Mesendoderm (in vitro differentiated cells): Measurements from ENCODE around the gene KCND3.

Experiments used
- DNase-seq: peaks from one replicate; pipeline ENCODE4 v3.0.0; 2013
- H2AK5ac ChIP-seq: 2 replicates; pipeline ENCODE4 v1.6.1; 2013; ENCODE audit warnings: low read length, inconsistent platforms
- H2BK120ac ChIP-seq: 2 replicates; pipeline ENCODE4 v1.6.1; 2013; ENCODE audit warnings: low read depth, mild to moderate bottlenecking, low read length, moderate library complexity, mixed read lengths
- H2BK15ac ChIP-seq: replicated peaks from 2 replicates; pipeline ENCODE4 v1.6.1; 2013; ENCODE audit warnings: low read depth, mild to moderate bottlenecking, moderate library complexity
- H2BK5ac ChIP-seq: 2 replicates; pipeline ENCODE4 v1.6.1; 2013; ENCODE audit warnings: low read length, inconsistent platforms
- H3K18ac ChIP-seq: 2 replicates; pipeline ENCODE4 v1.6.1; 2013; ENCODE audit warnings: mild to moderate bottlenecking, low read length, mixed read lengths
- H3K23ac ChIP-seq: one replicate; pipeline ENCODE4 v1.6.1; 2013; ENCODE audit warnings: low read length
- H3K27ac ChIP-seq: 2 replicates; pipeline ENCODE4 v1.5.1; 2013; ENCODE audit warnings: low read depth, mild to moderate bottlenecking, inconsistent platforms, low read length, moderate library complexity
- H3K27me3 ChIP-seq: 2 replicates; pipeline ENCODE4 v1.6.1; 2013; ENCODE audit warnings: low read length, control low read depth, mild to moderate bottlenecking, inconsistent platforms; ENCODE audit not compliant: insufficient read depth, poor library complexity
- H3K36me3 ChIP-seq: 2 replicates; pipeline ENCODE4 v1.6.1; 2013; ENCODE audit warnings: low read length, inconsistent platforms; ENCODE audit not compliant: control insufficient read depth, insufficient read depth
- H3K4ac ChIP-seq: one replicate; pipeline ENCODE4 v1.6.1; 2013; ENCODE audit warnings: low read depth, mild to moderate bottlenecking, low read length, moderate library complexity
- H3K4me1 ChIP-seq: 2 replicates; pipeline ENCODE4 v1.6.1; 2013; ENCODE audit warnings: low read depth, low read length, inconsistent platforms; ENCODE audit not compliant: control insufficient read depth
- H3K4me2 ChIP-seq: 2 replicates; pipeline ENCODE4 v1.6.1; 2013; ENCODE audit warnings: low read length
- H3K4me3 ChIP-seq: 2 replicates; pipeline ENCODE4 v1.5.1; 2013; ENCODE audit warnings: mild to moderate bottlenecking, low read length
- H3K56ac ChIP-seq: one replicate; pipeline ENCODE4 v1.6.1; 2013; ENCODE audit warnings: low read length
- H3K79me1 ChIP-seq: 2 replicates; pipeline ENCODE4 v1.6.1; 2013; ENCODE audit warnings: low read length, inconsistent platforms
- H3K79me2 ChIP-seq: 2 replicates; pipeline ENCODE4 v1.6.1; 2013; ENCODE audit warnings: mild to moderate bottlenecking, low read length; ENCODE audit not compliant: control insufficient read depth, insufficient read depth
- H3K9ac ChIP-seq: 2 replicates; pipeline ENCODE4 v1.6.1; 2013; ENCODE audit warnings: low read length, inconsistent platforms
- H4K5ac ChIP-seq: one replicate; pipeline ENCODE4 v1.6.1; 2013; ENCODE audit warnings: low read length
- H4K8ac ChIP-seq: one replicate; pipeline ENCODE4 v1.6.1; 2013; ENCODE audit warnings: low read depth, mild to moderate bottlenecking, control low read depth, low read length, moderate library complexity
- WGBS: extraction: QIAGEN DNeasy Blood & Tissue Kit; methylation state at CpG from one replicate; pipeline ENCODE4 v1.1.7; 2013; ENCODE audit warnings: low lambda C conversion rate, missing lambda C conversion rate; ENCODE audit not compliant: insufficient coverage; ENCODE audit errors: extremely low coverage; 5-methylcytosine and 5-hydroxymethylcytosine counted together

KCND3 gene

DNA sequence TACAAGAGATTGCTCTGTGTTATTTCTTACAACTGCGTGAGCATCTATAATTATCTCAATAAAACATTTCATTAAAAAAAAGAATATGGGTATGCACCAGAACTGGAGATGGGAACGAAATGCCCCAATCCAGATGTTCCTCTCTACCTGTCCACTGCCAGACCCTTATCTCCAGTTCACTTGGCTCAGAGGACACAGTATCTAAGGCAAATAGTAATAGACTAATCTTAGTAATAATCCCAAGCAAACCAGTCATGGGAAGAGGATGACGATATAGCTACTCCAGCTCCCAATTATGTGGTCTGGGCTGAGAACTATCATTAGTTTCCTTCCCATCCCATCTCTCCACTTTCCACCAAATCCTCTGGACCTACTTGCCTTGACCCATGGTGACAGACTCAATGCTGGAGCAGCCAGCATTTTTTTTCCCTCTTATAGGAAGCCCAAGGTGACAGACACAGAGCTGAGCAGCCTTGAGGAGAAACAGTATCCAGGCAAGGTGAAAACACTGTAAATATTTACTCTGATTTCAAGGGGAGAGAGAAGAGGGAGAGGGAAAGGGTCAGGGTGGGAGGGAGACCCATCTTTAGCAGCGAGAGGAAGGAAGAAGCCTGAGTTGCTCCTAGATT lies 205.1 kb downstream of the KCND3 start:
- no peaks in the 10 kb centered on the region for H3K79me1 ChIP-seq
- H3K36me3 ChIP-seq = no peaks in the 10 kb centered on the region
- H4K5ac ChIP-seq = no peak overlapping the region
- H3K79me2 ChIP-seq = no peaks in the 10 kb centered on the region
- no peak overlapping the region for H3K18ac ChIP-seq
- H4K8ac ChIP-seq = no peak overlapping the region
- no peak overlapping the region for H3K27ac ChIP-seq
- WGBS = no CpG with 5 or more reads among the region's 4 CpGs
- no peak overlapping the region for H3K9ac ChIP-seq
- no peak overlapping the region for H2BK5ac ChIP-seq
- no peak overlapping the region for H3K23ac ChIP-seq
- no peaks in the 10 kb centered on the region for H3K4me1 ChIP-seq
- H3K4ac ChIP-seq = no peak overlapping the region
- DNase-seq = no peak
- no peak overlapping the region for H3K4me3 ChIP-seq
- H3K27me3 ChIP-seq = no peaks in the 10 kb centered on the region
- H3K4me2 ChIP-seq = no peak overlapping the region
- H3K56ac ChIP-seq = no peak overlapping the region
- no peak overlapping the region for H2AK5ac ChIP-seq
- H2BK120ac ChIP-seq = no peak overlapping the region
- H2BK15ac ChIP-seq = no peak overlapping the region

DNA sequence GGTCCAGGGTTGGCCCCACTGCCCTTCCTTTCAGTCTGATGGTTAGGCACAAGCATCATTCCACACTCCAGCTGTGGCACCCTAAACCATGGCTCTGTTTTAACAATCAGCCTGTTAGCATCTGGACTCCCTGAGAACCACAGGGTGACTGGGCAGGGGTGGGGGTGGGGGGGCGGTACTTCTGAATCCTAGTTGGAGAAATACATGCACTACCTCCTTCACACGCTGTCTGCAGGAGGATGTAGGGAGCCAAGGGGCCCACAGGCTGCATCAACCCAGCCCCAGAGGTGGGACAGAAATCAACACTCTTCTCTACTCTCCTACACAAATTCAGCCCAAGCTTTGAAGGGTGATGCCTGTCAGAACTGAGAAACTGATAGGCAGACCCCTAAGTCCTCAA lies 209.9 kb downstream of the KCND3 start:
- Histone ChIP-seq H2BK120ac (no peak overlapping the region), H3K4me2 (no peak overlapping the region), H3K56ac (no peak overlapping the region), H2AK5ac (no peak overlapping the region), H3K36me3 (no peaks in the 10 kb centered on the region), H2BK15ac (no peak overlapping the region), H3K18ac (no peak overlapping the region), H3K4me3 (no peak overlapping the region), H3K4me1 (no peaks in the 10 kb centered on the region), H3K27ac (no peak overlapping the region), H3K79me2 (no peaks in the 10 kb centered on the region), H3K27me3 (no peaks in the 10 kb centered on the region), H3K23ac (no peak overlapping the region), H2BK5ac (no peak overlapping the region), H3K9ac (no peak overlapping the region), H3K79me1 (no peaks in the 10 kb centered on the region), H3K4ac (no peak overlapping the region), H4K5ac (no peak overlapping the region), H4K8ac (no peak overlapping the region)
- no peak for DNase-seq
- no CpG with 5 or more reads among the region's 2 CpGs for WGBS

DNA sequence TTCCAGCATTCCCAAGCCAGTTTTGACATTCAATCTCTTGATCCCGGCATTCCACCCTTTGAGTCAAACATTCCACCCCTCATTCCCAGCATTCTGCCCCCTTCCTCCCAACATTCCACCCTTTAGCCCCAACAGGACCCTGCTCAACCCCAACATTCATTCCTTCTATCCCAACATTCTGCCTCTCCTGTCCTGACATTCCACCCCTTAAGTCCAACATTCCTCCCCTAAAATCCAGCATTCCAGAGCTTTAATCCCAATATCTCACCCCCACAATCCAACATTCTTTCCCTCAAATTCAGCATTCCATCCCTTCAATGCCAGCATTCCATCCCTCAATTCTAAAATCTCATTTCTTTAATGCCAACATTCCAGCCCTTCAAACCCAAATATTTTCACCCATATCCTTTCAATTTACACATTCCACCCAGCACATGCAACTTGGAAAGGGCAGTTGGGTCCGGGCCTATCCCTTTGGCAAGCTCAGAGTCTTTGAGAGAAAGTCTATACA lies 210.9 kb downstream of the KCND3 start:
- no peak overlapping the region for H3K23ac ChIP-seq
- no peak overlapping the region for H4K5ac ChIP-seq
- H3K27ac ChIP-seq = no peak overlapping the region
- H3K79me2 ChIP-seq = no peaks in the 10 kb centered on the region
- peak; percentile 89 for DNase-seq
- H3K4ac ChIP-seq = no peak overlapping the region
- H3K79me1 ChIP-seq = no peaks in the 10 kb centered on the region
- H2BK120ac ChIP-seq = no peak overlapping the region
- H3K18ac ChIP-seq = no peak overlapping the region
- no peak overlapping the region for H3K56ac ChIP-seq
- no peaks in the 10 kb centered on the region for H3K36me3 ChIP-seq
- H3K4me3 ChIP-seq = no peak overlapping the region
- H2AK5ac ChIP-seq = no peak overlapping the region
- no peak overlapping the region for H3K4me2 ChIP-seq
- no peak overlapping the region for H2BK15ac ChIP-seq
- WGBS = no CpG with 5 or more reads among the region's 2 CpGs
- no peaks in the 10 kb centered on the region for H3K4me1 ChIP-seq
- no peaks in the 10 kb centered on the region for H3K27me3 ChIP-seq
- no peak overlapping the region for H4K8ac ChIP-seq
- no peak overlapping the region for H2BK5ac ChIP-seq
- no peak overlapping the region for H3K9ac ChIP-seq

- no peaks in the 10 kb centered on the region for H3K79me1 ChIP-seq
- no peak overlapping the region for H2BK120ac ChIP-seq
- no CpG with 5 or more reads among the region's 6 CpGs for WGBS
- no peaks in the 10 kb centered on the region for H3K4me1 ChIP-seq
- H2BK5ac ChIP-seq = no peak overlapping the region
- no peak overlapping the region for H3K4me2 ChIP-seq
- H2AK5ac ChIP-seq = no peak overlapping the region
- no peak overlapping the region for H3K18ac ChIP-seq
- H4K5ac ChIP-seq = no peak overlapping the region
- H4K8ac ChIP-seq = no peak overlapping the region
- no peaks in the 10 kb centered on the region for H3K27me3 ChIP-seq
- no peak overlapping the region for H2BK15ac ChIP-seq
- no peaks in the 10 kb centered on the region for H3K79me2 ChIP-seq
- no peak overlapping the region for H3K56ac ChIP-seq
- no peak overlapping the region for H3K9ac ChIP-seq
- no peak overlapping the region for H3K23ac ChIP-seq
- DNase-seq = no peak
- no peak overlapping the region for H3K4ac ChIP-seq
- no peak overlapping the region for H3K27ac ChIP-seq
- H3K4me3 ChIP-seq = no peak overlapping the region
- no peaks in the 10 kb centered on the region for H3K36me3 ChIP-seq
Observed at GRCh38 chr1:111778066-111778465, 211.4 kb downstream of the KCND3 start.

- no CpG with 5 or more reads among the region's 1 CpG for WGBS
- Histone ChIP-seq H4K5ac (no peak overlapping the region), H2AK5ac (no peak overlapping the region), H3K4ac (no peak overlapping the region), H3K56ac (no peak overlapping the region), H2BK5ac (no peak overlapping the region), H3K18ac (no peak overlapping the region), H3K4me3 (no peak overlapping the region), H3K4me1 (no peaks in the 10 kb centered on the region), H3K9ac (no peak overlapping the region), H3K27ac (no peak overlapping the region), H4K8ac (no peak overlapping the region), H3K27me3 (no peaks in the 10 kb centered on the region), H2BK15ac (no peak overlapping the region), H2BK120ac (no peak overlapping the region), H3K79me1 (no peaks in the 10 kb centered on the region), H3K36me3 (no peaks in the 10 kb centered on the region), H3K23ac (no peak overlapping the region), H3K4me2 (no peak overlapping the region), H3K79me2 (no peaks in the 10 kb centered on the region)
- DNase-seq = no peak
Observed at GRCh38 chr1:111777301-111777700, 212.2 kb downstream of the KCND3 start.

- Histone ChIP-seq H3K27me3 (no peaks in the 10 kb centered on the region), H3K4me3 (no peak overlapping the region), H2BK120ac (no peak overlapping the region), H2BK5ac (no peak overlapping the region), H2BK15ac (no peak overlapping the region), H3K4me2 (no peak overlapping the region), H3K9ac (no peak overlapping the region), H2AK5ac (no peak overlapping the region), H3K4me1 (no peaks in the 10 kb centered on the region), H4K8ac (no peak overlapping the region), H3K36me3 (no peaks in the 10 kb centered on the region), H3K23ac (no peak overlapping the region), H3K56ac (no peak overlapping the region), H3K18ac (no peak overlapping the region), H3K79me1 (no peaks in the 10 kb centered on the region), H4K5ac (no peak overlapping the region), H3K27ac (no peak overlapping the region), H3K4ac (no peak overlapping the region), H3K79me2 (no peaks in the 10 kb centered on the region)
- WGBS = no CpG with 5 or more reads among the region's 8 CpGs
- no peak for DNase-seq
Observed at GRCh38 chr1:111776861-111777260, 212.6 kb downstream of the KCND3 start.
